Measurements from ENCODE around the gene MAP3K13.
"Not testable (repeated sequence)": the region's sequence is repeated elsewhere in the genome, so short reads cannot be mapped to it uniquely, and the experiment has no call there.

MAP3K13 gene

GRCh38 chr3:185439745-185440466 lies 77.0 kb downstream of the MAP3K13 start:
- TF ChIP-seq NFRKB (IDR thresholded peaks at IDR 0.05) (no peak), BHLHE40 (IDR thresholded peaks at IDR 0.05; ENCODE audit: borderline replicate concordance) (no peak), SUZ12 (IDR thresholded peaks at IDR 0.05) (no peak), TARDBP (IDR thresholded peaks at IDR 0.05) (no peak), FOXK2 (IDR thresholded peaks at IDR 0.05) (no peak), CTBP1 (IDR thresholded peaks at IDR 0.05; ENCODE audit: borderline replicate concordance) (no peak), FOXM1 (IDR thresholded peaks at IDR 0.05; ENCODE audit: borderline replicate concordance) (no peak), L3MBTL2 (conservative IDR thresholded peaks at IDR 0.05) (no peak), ARNT (IDR thresholded peaks at IDR 0.05) (no peak)
- ChIA-PET CTCF (no interaction called here), POLR2A (no interaction called here)
- no peak for DNase-seq (ENCODE audit: extremely low spot score)

DNA sequence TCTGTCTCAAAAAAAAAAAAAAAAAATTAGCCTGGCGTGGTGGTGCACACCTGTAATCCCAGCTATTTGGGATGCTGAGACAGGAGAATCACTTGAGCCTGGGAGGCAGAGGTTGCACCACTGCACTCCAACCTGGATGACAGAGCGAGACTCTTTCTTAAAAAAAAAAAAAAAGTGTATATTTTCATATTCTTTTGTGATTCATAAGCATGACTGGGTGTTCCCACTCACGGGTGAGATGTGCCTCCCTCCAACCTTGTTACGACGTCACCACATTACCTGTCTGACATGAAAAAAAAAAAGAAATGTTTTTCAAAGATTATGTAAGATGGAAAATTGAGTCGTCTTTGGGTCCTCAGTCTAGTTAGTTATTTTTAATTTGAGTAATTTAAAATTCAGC lies 79.1 kb downstream of the MAP3K13 start:
- TF ChIP-seq ZNF384 (IDR thresholded peaks at IDR 0.05) (no peak), ELF4 (IDR thresholded peaks at IDR 0.05) (no peak), CTBP1 (IDR thresholded peaks at IDR 0.05; ENCODE audit: borderline replicate concordance) (no peak), SP1 (IDR thresholded peaks at IDR 0.05) (no peak), ARNT (IDR thresholded peaks at IDR 0.05) (no peak), FOXK2 (IDR thresholded peaks at IDR 0.05) (no peak), BHLHE40 (IDR thresholded peaks at IDR 0.05; ENCODE audit: borderline replicate concordance) (no peak), FOXM1 (IDR thresholded peaks at IDR 0.05; ENCODE audit: borderline replicate concordance) (no peak), SUZ12 (IDR thresholded peaks at IDR 0.05) (no peak), NFRKB (IDR thresholded peaks at IDR 0.05) (no peak), L3MBTL2 (conservative IDR thresholded peaks at IDR 0.05) (no peak), LEF1 (IDR thresholded peaks at IDR 0.05; ENCODE audit: borderline replicate concordance) (no peak), HDGF (IDR thresholded peaks at IDR 0.05; ENCODE audit: borderline replicate concordance) (no peak), TARDBP (IDR thresholded peaks at IDR 0.05) (no peak), FOXA1 (IDR thresholded peaks at IDR 0.05) (no peak)
- TF ChIP-seq, protein P1, sequence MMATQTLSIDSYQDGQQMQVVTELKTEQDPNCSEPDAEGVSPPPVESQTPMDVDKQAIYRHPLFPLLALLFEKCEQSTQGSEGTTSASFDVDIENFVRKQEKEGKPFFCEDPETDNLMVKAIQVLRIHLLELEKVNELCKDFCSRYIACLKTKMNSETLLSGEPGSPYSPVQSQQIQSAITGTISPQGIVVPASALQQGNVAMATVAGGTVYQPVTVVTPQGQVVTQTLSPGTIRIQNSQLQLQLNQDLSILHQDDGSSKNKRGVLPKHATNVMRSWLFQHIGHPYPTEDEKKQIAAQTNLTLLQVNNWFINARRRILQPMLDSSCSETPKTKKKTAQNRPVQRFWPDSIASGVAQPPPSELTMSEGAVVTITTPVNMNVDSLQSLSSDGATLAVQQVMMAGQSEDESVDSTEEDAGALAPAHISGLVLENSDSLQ (IDR thresholded peaks at IDR 0.05) = no peak
- ChIA-PET POLR2A (no interaction called here), CTCF (no interaction called here)
- no peak for DNase-seq (ENCODE audit: extremely low spot score)

- TF ChIP-seq, protein P1 (IDR thresholded peaks at IDR 0.05) = no peak
- no peak for TF ChIP-seq HDGF (IDR thresholded peaks at IDR 0.05; ENCODE audit: borderline replicate concordance)
- TF ChIP-seq ARNT (IDR thresholded peaks at IDR 0.05) = no peak
- no peak for TF ChIP-seq L3MBTL2 (conservative IDR thresholded peaks at IDR 0.05)
- TF ChIP-seq CTBP1 (IDR thresholded peaks at IDR 0.05; ENCODE audit: borderline replicate concordance) = no peak
- no peak for TF ChIP-seq FOXA1 (IDR thresholded peaks at IDR 0.05)
- TF ChIP-seq LEF1 (IDR thresholded peaks at IDR 0.05; ENCODE audit: borderline replicate concordance) = no peak
- no peak for TF ChIP-seq FOXM1 (IDR thresholded peaks at IDR 0.05; ENCODE audit: borderline replicate concordance)
- no peak for TF ChIP-seq SUZ12 (IDR thresholded peaks at IDR 0.05)
- no peak for TF ChIP-seq NFRKB (IDR thresholded peaks at IDR 0.05)
- no peak for TF ChIP-seq TARDBP (IDR thresholded peaks at IDR 0.05)
- TF ChIP-seq SP1 (IDR thresholded peaks at IDR 0.05) = no peak
- TF ChIP-seq ZNF384 (IDR thresholded peaks at IDR 0.05) = no peak
- TF ChIP-seq FOXK2 (IDR thresholded peaks at IDR 0.05) = no peak
- no peak for TF ChIP-seq BHLHE40 (IDR thresholded peaks at IDR 0.05; ENCODE audit: borderline replicate concordance)
- TF ChIP-seq ELF4 (IDR thresholded peaks at IDR 0.05) = no peak
- ChIA-PET CTCF (no interaction called here), POLR2A (interaction anchor here (1.6 kb wide), 1 partner anchor 142 kb away, joined by 3 read pairs; the partner anchor contains the start of gene SENP2)
- DNase-seq (ENCODE audit: extremely low spot score) = no peak
Measured at GRCh38 chr3:185444329-185444728, 81.4 kb downstream of the MAP3K13 start.

DNA sequence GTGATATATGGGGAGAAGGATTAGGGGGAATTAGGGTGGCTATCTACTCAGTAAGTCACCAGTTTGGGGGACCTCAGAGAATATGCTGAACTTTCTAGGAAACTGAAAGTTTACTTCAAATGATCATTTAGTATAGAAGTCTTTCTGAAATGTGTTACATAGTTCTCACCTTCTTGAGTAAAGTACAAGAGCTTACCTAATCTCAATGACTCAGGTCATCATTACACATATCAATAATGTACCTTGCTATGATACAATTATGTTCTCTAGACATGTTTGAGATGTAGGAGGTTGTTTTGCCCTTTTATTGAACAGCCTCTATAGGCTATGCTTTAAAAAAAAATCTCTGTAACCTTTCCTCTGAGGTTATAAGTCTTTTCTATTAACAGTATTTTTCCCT lies 85.2 kb downstream of the MAP3K13 start:
- POLR2A ChIA-PET = no interaction called here
- TF ChIP-seq FOXM1 (IDR thresholded peaks at IDR 0.05; ENCODE audit: borderline replicate concordance) = no peak
- no peak for TF ChIP-seq BHLHE40 (IDR thresholded peaks at IDR 0.05; ENCODE audit: borderline replicate concordance)
- TF ChIP-seq FOXK2 (IDR thresholded peaks at IDR 0.05) = no peak
- TF ChIP-seq NFRKB (IDR thresholded peaks at IDR 0.05) = no peak
- TF ChIP-seq CTBP1 (IDR thresholded peaks at IDR 0.05; ENCODE audit: borderline replicate concordance) = no peak
- TF ChIP-seq SUZ12 (IDR thresholded peaks at IDR 0.05) = no peak
- no peak for TF ChIP-seq L3MBTL2 (conservative IDR thresholded peaks at IDR 0.05)
- no peak for TF ChIP-seq LEF1 (IDR thresholded peaks at IDR 0.05; ENCODE audit: borderline replicate concordance)
- no peak for TF ChIP-seq ARNT (IDR thresholded peaks at IDR 0.05)
- TF ChIP-seq, protein P1 (IDR thresholded peaks at IDR 0.05) = no peak
- TF ChIP-seq ZNF384 (IDR thresholded peaks at IDR 0.05) = no peak
- no peak for DNase-seq (ENCODE audit: extremely low spot score)
- CTCF ChIA-PET = no interaction called here

DNA sequence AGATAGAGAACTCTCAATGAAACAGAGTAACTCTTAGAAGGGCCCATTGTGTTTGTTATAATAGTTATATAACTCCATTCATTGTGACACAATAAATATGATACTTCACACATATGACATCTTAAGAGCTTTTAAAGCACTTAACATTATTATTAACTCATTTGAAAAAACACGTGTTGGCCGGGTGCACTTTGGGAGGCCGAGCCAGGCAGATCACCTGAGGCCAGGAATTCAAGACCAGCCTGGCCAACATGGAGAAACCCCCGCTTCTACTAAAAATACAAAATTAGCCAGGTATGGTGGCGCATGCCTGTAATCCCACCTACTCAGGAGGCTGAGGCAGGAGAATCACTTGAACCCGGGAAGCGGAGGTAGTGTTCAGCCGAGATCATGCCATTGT lies 88.5 kb downstream of the MAP3K13 start:
- POLR2A ChIA-PET; DNase-seq (ENCODE audit: extremely low spot score); CTCF ChIA-PET: not testable (repeated sequence)

GRCh38 chr3:185457376-185457775 lies 94.4 kb downstream of the MAP3K13 start:
- ChIA-PET POLR2A (no interaction called here), CTCF (no interaction called here)
- TF ChIP-seq FOXA1 (IDR thresholded peaks at IDR 0.05) (no peak), NFRKB (IDR thresholded peaks at IDR 0.05) (no peak), HDGF (IDR thresholded peaks at IDR 0.05; ENCODE audit: borderline replicate concordance) (no peak), ZNF384 (IDR thresholded peaks at IDR 0.05) (no peak), ELF4 (IDR thresholded peaks at IDR 0.05) (no peak), SP1 (IDR thresholded peaks at IDR 0.05) (no peak), L3MBTL2 (conservative IDR thresholded peaks at IDR 0.05) (no peak), LEF1 (IDR thresholded peaks at IDR 0.05; ENCODE audit: borderline replicate concordance) (no peak), ARNT (IDR thresholded peaks at IDR 0.05) (no peak), CTBP1 (IDR thresholded peaks at IDR 0.05; ENCODE audit: borderline replicate concordance) (no peak)
- DNase-seq (ENCODE audit: extremely low spot score) = no peak

Data from HEK293T (cell line).